HepG2 (cell line): ENCODE results near the gene NFIC. TPM values are rescaled to one million over a fixed set of nuclear protein-coding genes. Genes with fewer than 3 reads are reported as not detected.

ENCODE experiments used
- ATAC-seq: fragments of 200-7000 bp; cut with Tn5 transposase; 3 replicates; pipeline ENCODE4 v1.9.1; 2020; ENCODE audit warnings: mild to moderate bottlenecking, moderate library complexity
- BruUV-seq: library from RNA; stranded (reverse); fragments of 400-500 nt; replicated peaks from 2 replicates; lab custom pipeline; 2021; lab: Mats Ljungman, UMichigan
- CTCF ChIA-PET: fragments of 300-600 bp; formaldehyde crosslinking; extraction: SDS; loops from one replicate; lab custom pipeline; 2021; ENCODE audit warnings: low total read pairs, inconsistent platforms, low intra/inter-chr PET ratio; lab: Yijun Ruan, JAX
- POLR2A ChIA-PET: fragments of 350-600 bp; sonication (Branson Sonifier 250); formaldehyde crosslinking; loops from one replicate; lab custom pipeline; 2020; ENCODE audit warnings: antibody characterized with exemption, inconsistent platforms; lab: Yijun Ruan, JAX
- DNase-seq: peaks from one replicate; pipeline ENCODE4 v3.0.0-alpha.2; 2015; ENCODE audit warnings: low spot score
- FAIRE-seq: peaks from 3 replicates; lab custom pipeline; 2011; peaks lifted over from hg19 to GRCh38; lab: Jason Lieb, UNC
- H2AFZ ChIP-seq: one replicate; pipeline ENCODE4 v1.6.1; 2011; ENCODE audit warnings: low read length, inconsistent platforms
- H3K27ac ChIP-seq: fragments of 300-600 bp; 3 replicates; pipeline ENCODE4 v1.8.0; 2011; ENCODE audit warnings: mixed run types, mild to moderate bottlenecking, mixed read lengths, low read length, inconsistent platforms; ENCODE audit not compliant: insufficient read depth; ENCODE audit errors: extremely low read length
- H3K27me3 ChIP-seq, 2 experiments: fragments of 200-600 bp in 1 of 2; 2 replicates in 1 of 2; 3 replicates in 1 of 2; pipeline versions ENCODE4 v1.6.0 to v1.8.0; 2011; ENCODE audit warnings: low read length in 2 of 2, mild to moderate bottlenecking in 2 of 2, moderate library complexity in 2 of 2, inconsistent platforms in 1 of 2; ENCODE audit not compliant: insufficient read depth in 2 of 2, control insufficient read depth in 1 of 2
- H3K36me3 ChIP-seq, 2 experiments: fragments of 200-600 bp in 1 of 2; replicated peaks in 1 of 2; 2 replicates in 1 of 2; 3 replicates in 1 of 2; pipeline versions ENCODE4 v1.5.1 to v1.8.0; 2011; ENCODE audit warnings: low read length in 2 of 2, inconsistent platforms in 1 of 2; ENCODE audit not compliant: insufficient read depth in 2 of 2, control insufficient read depth in 1 of 2
- H3K4me1 ChIP-seq: 2 replicates; pipeline ENCODE4 v1.5.1; 2012; ENCODE audit warnings: low read length, inconsistent platforms; ENCODE audit not compliant: insufficient read depth
- H3K4me2 ChIP-seq: 2 replicates; pipeline ENCODE4 v1.6.0; 2011; ENCODE audit warnings: low read depth, low read length, inconsistent platforms
- H3K4me3 ChIP-seq, 3 experiments: fragments of 200-600 bp in 1 of 3; sonication (generic), shearing (Covaris generic) in 1 of 3; replicated peaks in 1 of 3; 2 replicates each; pipeline ENCODE4 v1.5.1; 2011 to 2016; ENCODE audit warnings: low read length in 3 of 3, inconsistent platforms in 2 of 3, low read depth in 2 of 3, mild to moderate bottlenecking in 2 of 3, control low read depth in 1 of 3, mixed read lengths in 1 of 3; ENCODE audit not compliant: insufficient read depth in 1 of 3
- H3K79me2 ChIP-seq: one replicate; pipeline ENCODE4 v1.6.1; 2011; ENCODE audit warnings: low read length, inconsistent platforms; ENCODE audit not compliant: insufficient read depth
- H3K9ac ChIP-seq: 2 replicates; pipeline ENCODE4 v1.6.0; 2011; ENCODE audit warnings: mild to moderate bottlenecking, low read depth, low read length, inconsistent platforms; ENCODE audit not compliant: insufficient read depth
- H3K9me3 ChIP-seq: 2 replicates; pipeline ENCODE4 v1.5.1; 2012; ENCODE audit warnings: mild to moderate bottlenecking, low read length
- H4K20me1 ChIP-seq: 2 replicates; pipeline ENCODE4 v1.6.0; 2011; ENCODE audit warnings: inconsistent platforms, mild to moderate bottlenecking, low read length, moderate library complexity; ENCODE audit not compliant: insufficient read depth
- ATF1 ChIP-seq: IDR thresholded peaks from 2 replicates; pipeline ENCODE4 v1.6.1; 2016; ENCODE audit warnings: mild to moderate bottlenecking, control low read depth
- ELF1 ChIP-seq: sonication (generic); formaldehyde crosslinking; IDR thresholded peaks from 2 replicates; pipeline ENCODE4 v1.4.0; 2020; ENCODE audit warnings: missing genetic modification reagents
- FOXK2 ChIP-seq: fragments of 450-650 bp; IDR thresholded peaks from 2 replicates; pipeline ENCODE4 v1.6.1; 2016
- HDAC6 ChIP-seq: fragments of 200-600 bp; sonication (generic); IDR thresholded peaks from 2 replicates; pipeline ENCODE4 v1.7.0; 2017; ENCODE audit warnings: mild to moderate bottlenecking, antibody characterized with exemption, low read length, low read depth
- IRF2 ChIP-seq: IDR thresholded peaks from 2 replicates; pipeline ENCODE4 v1.6.1; 2018; ENCODE audit warnings: missing genetic modification reagents, missing compliant biosample characterization
- ISL2 ChIP-seq: sonication (generic); formaldehyde crosslinking; IDR thresholded peaks from 2 replicates; pipeline ENCODE4 v1.5.0; 2020; ENCODE audit warnings: missing genetic modification reagents
- JUND ChIP-seq: sonication (generic); formaldehyde crosslinking; IDR thresholded peaks from 2 replicates; pipeline ENCODE4 v1.8.0; 2022; ENCODE audit warnings: mild to moderate bottlenecking, missing genetic modification reagents
- KDM5B ChIP-seq: sonication (generic); formaldehyde crosslinking; IDR thresholded peaks from 2 replicates; pipeline ENCODE4 v1.4.0; 2020; ENCODE audit warnings: missing genetic modification reagents, mild to moderate bottlenecking, borderline replicate concordance
- POGZ ChIP-seq: sonication (generic); formaldehyde crosslinking; IDR thresholded peaks from 2 replicates; pipeline ENCODE4 v1.4.0; 2020; ENCODE audit warnings: mild to moderate bottlenecking, missing genetic modification reagents
- SALL2 ChIP-seq: sonication (generic); formaldehyde crosslinking; IDR thresholded peaks from 2 replicates; pipeline ENCODE4 v1.8.1; 2023; ENCODE audit warnings: mild to moderate bottlenecking, missing genetic modification reagents, inconsistent platforms
- SP1 ChIP-seq, 2 experiments: fragments of 450-650 bp in 1 of 2; sonication (generic) in 1 of 2; formaldehyde crosslinking in 1 of 2; IDR thresholded peaks; 2 replicates each; pipeline versions ENCODE4 v1.4.0 to v1.6.1; 2016 to 2020; ENCODE audit warnings: missing genetic modification reagents in 1 of 2
- YY1 ChIP-seq: IDR thresholded peaks from 2 replicates; pipeline ENCODE4 v1.6.1; 2011; ENCODE audit warnings: low read length, low read depth, moderate library complexity, mild to moderate bottlenecking; ENCODE audit not compliant: insufficient read depth, insufficient replicate concordance
- ZBTB8A ChIP-seq: sonication (generic); formaldehyde crosslinking; IDR thresholded peaks from 2 replicates; pipeline ENCODE4 v1.4.0; 2020; ENCODE audit warnings: mild to moderate bottlenecking, low read depth, missing genetic modification reagents, borderline replicate concordance
- ZNF558 ChIP-seq: sonication (generic); formaldehyde crosslinking; IDR thresholded peaks from 2 replicates; pipeline ENCODE4 v1.9.0; 2022; ENCODE audit warnings: mild to moderate bottlenecking, missing genetic modification reagents, borderline replicate concordance
- ZNF773 ChIP-seq: sonication (generic); formaldehyde crosslinking; IDR thresholded peaks from 2 replicates; pipeline ENCODE4 v1.4.0; 2020; ENCODE audit warnings: missing genetic modification reagents, borderline replicate concordance
- WGBS: methylation state at CpG from one replicate; pipeline ENCODE4 v1.1.6; 2017; ENCODE audit warnings: low lambda C conversion rate; 5-methylcytosine and 5-hydroxymethylcytosine counted together
- in situ Hi-C: cut with HindIII; loops from 2 replicates; pipeline ENCODE4 v1.10.0; 2017; ENCODE audit warnings: low pct_unique_long_range_greater_than_20kb; ENCODE audit not compliant: extremely low pct_ligation_motif_present
- intact Hi-C: fragments of 100-400 bp; cut with micrococcal nuclease; formaldehyde crosslinking; loops from one replicate; pipeline ENCODE4 v1.10.0; 2022; ENCODE audit not compliant: unreplicated experiment
- polyA plus RNA-seq, 8 experiments: library from polyadenylated mRNA; depleted of rRNA in 3 of 8; stranded (reverse) in 7 of 8; unstranded in 1 of 8; fragments of >200 nt; fragmentation: Illumina TruSeq in 4 of 8; extraction: Trizol in 4 of 8; gene quantifications; 2 replicates each; pipeline versions ENCODE4 v1.2.1 to v1.2.3, GENCODE V29; 2011 to 2016; ENCODE audit warnings: low read depth in 4 of 8, missing spikeins in 1 of 8, mixed read lengths in 1 of 8; ENCODE audit not compliant: insufficient read depth in 1 of 8
- total RNA-seq, 5 experiments: library from RNA; depleted of rRNA; stranded (reverse); fragments of >200 nt; fragmentation: Illumina TruSeq; extraction: Trizol; gene quantifications; 2 replicates each; pipeline ENCODE4 v1.2.3, GENCODE V29; 2016; ENCODE audit warnings: low read depth in 1 of 5
- TF ChIP-seq, protein P1 (sequence below), 2 experiments: sonication (generic) in 1 of 2; formaldehyde crosslinking in 1 of 2; IDR thresholded peaks; 2 replicates each; pipeline versions ENCODE4 v1.4.0 to v1.6.1; 2016 to 2020; ENCODE audit warnings: borderline replicate concordance in 1 of 2, low read depth in 1 of 2, mild to moderate bottlenecking in 1 of 2, missing genetic modification reagents in 1 of 2
- TF ChIP-seq, protein P2 (sequence below): sonication (generic); formaldehyde crosslinking; IDR thresholded peaks from 2 replicates; pipeline ENCODE4 v1.4.0; 2020; ENCODE audit warnings: missing genetic modification reagents, low read depth, mild to moderate bottlenecking, borderline replicate concordance

The NFIC gene
- total and polyA plus RNA-seq, 2 of the 13 experiments (the other 11 are each of a cell fraction or from before 2014, with no cell fraction given), result 1.3 to 2.5 TPM

- Histone ChIP-seq H3K9me3 (no peaks in the 10 kb centered on the region), H3K79me2 (no peaks in the 10 kb centered on the region), H2AFZ (peak overlapping the region; percentile 56), H3K9ac (peak overlapping the region; percentile 72), H3K36me3 (peaks cover 1 to 20% of the 10 kb centered on the region in 2 experiments; a peak in 1 of 5 replicates), H3K27me3 (no peaks in the 10 kb centered on the region), H4K20me1 (no peaks in the 10 kb centered on the region; the same call in 1 of the 2 replicates), H3K27ac (peak overlapping the region; percentile 77), H3K4me2 (peak overlapping the region; percentile 73), H3K4me3 (peak overlapping the region; percentile 57 to 71 (median 66)), H3K4me1 (peaks cover 18% of the 10 kb centered on the region)
- TSS peak; percentile 71 for BruUV-seq
- CTCF ChIA-PET, result interaction anchor here (1.6 kb wide), 1 partner anchor 108 kb away, joined by 5 read pairs; no protein-coding TSS in a partner anchor
- in situ Hi-C loops (loop anchor here (5.0 kb wide), 1 partner anchor 98 kb away; no protein-coding TSS in a partner anchor), intact Hi-C loops (no loop called here)
- FAIRE-seq (no peak), DNase-seq (peak; percentile 72), ATAC-seq (peak; percentile 89)
- 64% methylated on average over 39 of the region's 67 CpGs for WGBS
- POLR2A ChIA-PET, result interaction anchor here (0.6 to 1.5 kb wide), 4 partner anchors 39 to 484 kb away, joined by 3 to 6 read pairs (median 4); partner anchors contain the start of gene SMIM24
- TF ChIP-seq ISL2 (no peak), ATF1 (CRISPR knock-in tag) (0 out of 2 replicates have a peak, but pooled peaks have one; percentile 18), ELF1 (CRISPR knock-in tag) (peak; percentile 83), SALL2 (CRISPR knock-in tag) (no peak), ZBTB8A (CRISPR knock-in tag) (no peak), YY1 (peak; percentile 73), SP1 (IDR thresholded peaks at IDR 0.05) (no peak), SP1 (CRISPR knock-in tag; IDR thresholded peaks at IDR 0.05) (peak; percentile 50; the same call in 1 of the 2 replicates), JUND (peak; percentile 82), ZNF558 (peak; percentile 30; the same call in 1 of the 2 replicates), IRF2 (CRISPR knock-in tag) (peak; percentile 57), ZNF773 (CRISPR knock-in tag) (no peak), HDAC6 (no peak), POGZ (CRISPR knock-in tag) (peak; percentile 67), FOXK2 (no peak), KDM5B (CRISPR knock-in tag) (peak; percentile 54; the same call in 1 of the 2 replicates)
- TF ChIP-seq, protein P1, sequence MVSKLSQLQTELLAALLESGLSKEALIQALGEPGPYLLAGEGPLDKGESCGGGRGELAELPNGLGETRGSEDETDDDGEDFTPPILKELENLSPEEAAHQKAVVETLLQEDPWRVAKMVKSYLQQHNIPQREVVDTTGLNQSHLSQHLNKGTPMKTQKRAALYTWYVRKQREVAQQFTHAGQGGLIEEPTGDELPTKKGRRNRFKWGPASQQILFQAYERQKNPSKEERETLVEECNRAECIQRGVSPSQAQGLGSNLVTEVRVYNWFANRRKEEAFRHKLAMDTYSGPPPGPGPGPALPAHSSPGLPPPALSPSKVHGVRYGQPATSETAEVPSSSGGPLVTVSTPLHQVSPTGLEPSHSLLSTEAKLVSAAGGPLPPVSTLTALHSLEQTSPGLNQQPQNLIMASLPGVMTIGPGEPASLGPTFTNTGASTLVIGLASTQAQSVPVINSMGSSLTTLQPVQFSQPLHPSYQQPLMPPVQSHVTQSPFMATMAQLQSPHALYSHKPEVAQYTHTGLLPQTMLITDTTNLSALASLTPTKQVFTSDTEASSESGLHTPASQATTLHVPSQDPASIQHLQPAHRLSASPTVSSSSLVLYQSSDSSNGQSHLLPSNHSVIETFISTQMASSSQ (IDR thresholded peaks at IDR 0.05; ENCODE audit: low read depth), result no peak
- TF ChIP-seq, protein P1 (CRISPR knock-in tag; IDR thresholded peaks at IDR 0.05; ENCODE audit: borderline replicate concordance), result peak; percentile 21; the same call in 1 of the 2 replicates
- TF ChIP-seq, protein P2, sequence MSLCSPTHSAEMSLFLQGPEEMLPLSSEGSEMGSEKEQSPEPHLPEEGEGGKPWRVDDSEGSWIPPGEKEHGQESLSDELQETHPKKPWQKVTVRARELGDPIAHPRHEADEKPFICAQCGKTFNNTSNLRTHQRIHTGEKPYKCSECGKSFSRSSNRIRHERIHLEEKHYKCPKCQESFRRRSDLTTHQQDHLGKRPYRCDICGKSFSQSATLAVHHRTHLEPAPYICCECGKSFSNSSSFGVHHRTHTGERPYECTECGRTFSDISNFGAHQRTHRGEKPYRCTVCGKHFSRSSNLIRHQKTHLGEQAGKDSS (CRISPR knock-in tag), result no peak
Measured at GRCh38 chr19:3434630-3435553, 68.5 kb downstream of the NFIC start.
